GM21526 (cell line): ENCODE measurements around the gene CHD2.
"Not testable (repeated sequence)": the region's sequence is repeated elsewhere in the genome, so short reads cannot be mapped to it uniquely, and the experiment has no call there.

Experiments used
- ATAC-seq: cut with Tn5 transposase; IDR thresholded peaks from one replicate; pipeline ENCODE4 v1.9.1; 2021; ENCODE audit warnings: moderate library complexity; ENCODE audit not compliant: unreplicated experiment, low FRiP score

The CHD2 gene

GRCh38 chr15:93060336-93061248 lies 160.5 kb downstream of the CHD2 start:
- no peak for ATAC-seq

GRCh38 chr15:93062628-93063261 lies 162.6 kb downstream of the CHD2 start:
- not testable (repeated sequence) for ATAC-seq

- no peak for ATAC-seq
These were observed 163.1 kb downstream of the CHD2 start for GRCh38 chr15:93063262-93063671.

- ATAC-seq = no peak
These were observed 163.9 kb downstream of the CHD2 start for GRCh38 chr15:93063796-93064690.

GRCh38 chr15:93065641-93066045 lies 165.5 kb downstream of the CHD2 start:
- no peak for ATAC-seq

GRCh38 chr15:93066224-93066681 lies 166.1 kb downstream of the CHD2 start:
- no peak for ATAC-seq

- no peak for ATAC-seq
These were observed 166.9 kb downstream of the CHD2 start for GRCh38 chr15:93066834-93067648.

GRCh38 chr15:93067649-93068085 lies 167.5 kb downstream of the CHD2 start:
- no peak for ATAC-seq

- no peak for ATAC-seq
These were observed 168.6 kb downstream of the CHD2 start for GRCh38 chr15:93068581-93069199.

GRCh38 chr15:93070132-93070531 lies 170.0 kb downstream of the CHD2 start:
- ATAC-seq = no peak

GRCh38 chr15:93070551-93071296 lies 170.6 kb downstream of the CHD2 start:
- no peak for ATAC-seq

GRCh38 chr15:93071469-93071936 lies 171.4 kb downstream of the CHD2 start:
- no peak for ATAC-seq

GRCh38 chr15:93072011-93072410 lies 171.9 kb downstream of the CHD2 start:
- no peak for ATAC-seq

GRCh38 chr15:93072411-93073394 lies 172.6 kb downstream of the CHD2 start:
- no peak for ATAC-seq

GRCh38 chr15:93073465-93073952 lies 173.4 kb downstream of the CHD2 start:
- ATAC-seq = no peak

- ATAC-seq = no peak
These were observed 174.5 kb downstream of the CHD2 start for GRCh38 chr15:93074599-93074998.

GRCh38 chr15:93076217-93076616 lies 176.1 kb downstream of the CHD2 start:
- no peak for ATAC-seq
